Measurements from ENCODE around the gene HDAC9.

- TF ChIP-seq CTCF (IDR thresholded peaks at IDR 0.05) (no peak), TAF1 (IDR thresholded peaks at IDR 0.05; ENCODE audit: borderline replicate concordance, low read depth, low read length) (no peak), TCF12 (IDR thresholded peaks at IDR 0.05) (no peak), EP300 (IDR thresholded peaks at IDR 0.05; ENCODE audit: borderline replicate concordance in 1 of 2, low read depth in 1 of 2, low read length in 1 of 2) (no peak)
Measured at GRCh38 chr7:18445916-18446520, 49.5 kb upstream of the HDAC9 start.

Measured in SK-N-SH (cell line).